CD8-positive, alpha-beta memory T cell (primary cell): ENCODE measurements around the gene PSMB7. TPM values are rescaled to one million over a fixed set of nuclear protein-coding genes. Genes with fewer than 3 reads are reported as not detected.
A peak's percentile ranks its signal among the peaks of the same experiment; 100 is the strongest.

ENCODE experiments used
- CTCF ChIA-PET: fragments of 350-600 bp; sonication (Branson Sonifier 250); formaldehyde crosslinking; loops from one replicate; lab custom pipeline; 2021; ENCODE audit warnings: antibody characterized with exemption; lab: Charles Lee
- POLR2A ChIA-PET: fragments of 350-600 bp; sonication (Branson Sonifier 250); formaldehyde crosslinking; loops from one replicate; lab custom pipeline; 2021; ENCODE audit warnings: antibody characterized with exemption; lab: Charles Lee
- DNase-seq, 5 donors: peaks; one replicate each; pipeline versions ENCODE4 v3.0.0 to v3.0.0-alpha.2; 2020 to 2022; ENCODE audit warnings: mixed read lengths in 1 of 5
- H3K27ac ChIP-seq: one replicate; pipeline ENCODE4 v1.7.0; 2013; ENCODE audit warnings: low read depth, mild to moderate bottlenecking, low read length, moderate library complexity
- H3K27me3 ChIP-seq: 2 replicates; pipeline ENCODE4 v1.7.0; 2013; ENCODE audit warnings: low read length, mild to moderate bottlenecking; ENCODE audit not compliant: insufficient read depth, poor library complexity, severe bottlenecking
- H3K36me3 ChIP-seq: 2 replicates; pipeline ENCODE4 v1.7.0; 2013; ENCODE audit warnings: mild to moderate bottlenecking, low read length, moderate library complexity; ENCODE audit not compliant: insufficient read depth
- H3K4me1 ChIP-seq: 2 replicates; pipeline ENCODE4 v1.7.0; 2013; ENCODE audit warnings: mild to moderate bottlenecking, low read length, moderate library complexity; ENCODE audit not compliant: insufficient read depth
- H3K4me3 ChIP-seq: 2 replicates; pipeline ENCODE4 v1.7.0; 2013; ENCODE audit warnings: mild to moderate bottlenecking, low read length
- H3K9me3 ChIP-seq: 2 replicates; pipeline ENCODE4 v1.7.0; 2013; ENCODE audit warnings: mild to moderate bottlenecking, low read length
- H3K27ac Mint-ChIP-seq, 8 donors: one replicate each; pipeline ENCODE4 v1.8.0; 2020 to 2021; ENCODE audit warnings: mixed read lengths in 8 of 8, mild to moderate bottlenecking in 6 of 8, inconsistent platforms in 3 of 8, moderate library complexity in 3 of 8
- H3K27me3 Mint-ChIP-seq, 2 donors: one replicate each; pipeline ENCODE4 v1.8.0; 2020 to 2021; ENCODE audit warnings: mixed read lengths in 2 of 2, mild to moderate bottlenecking in 1 of 2, moderate library complexity in 1 of 2
- H3K36me3 Mint-ChIP-seq, 3 donors: one replicate each; pipeline ENCODE4 v1.8.0; 2020 to 2021; ENCODE audit warnings: mixed read lengths in 3 of 3, inconsistent platforms in 1 of 3, mild to moderate bottlenecking in 1 of 3
- H3K4me1 Mint-ChIP-seq, 3 donors: one replicate each; pipeline ENCODE4 v1.8.0; 2020 to 2021; ENCODE audit warnings: mixed read lengths in 3 of 3, inconsistent platforms in 1 of 3, mild to moderate bottlenecking in 1 of 3
- H3K4me3 Mint-ChIP-seq, 7 donors: one replicate each; pipeline ENCODE4 v1.8.0; 2020 to 2021; ENCODE audit warnings: mixed read lengths in 7 of 7, mild to moderate bottlenecking in 6 of 7, moderate library complexity in 4 of 7, inconsistent platforms in 2 of 7
- H3K9me3 Mint-ChIP-seq, 5 donors: one replicate each; pipeline ENCODE4 v1.8.0; 2020 to 2022; ENCODE audit warnings: mixed read lengths in 5 of 5, mild to moderate bottlenecking in 3 of 5, moderate library complexity in 2 of 5, inconsistent platforms in 1 of 5
- polyA plus RNA-seq: library from polyadenylated mRNA; unstranded; fragments of 300-500 nt; fragmentation: Illumina TruSeq; gene quantifications from one replicate; pipeline ENCODE4 v1.2.3, GENCODE V29; 2021
- total RNA-seq, 2 experiments: library from RNA; stranded (reverse); gene quantifications; one replicate each; pipeline ENCODE4 v1.2.3, GENCODE V29; 2021

PSMB7 gene
- total and polyA plus RNA-seq, 3 experiments from 2014 or later, result 161 to 215 (median 215) TPM

DNA sequence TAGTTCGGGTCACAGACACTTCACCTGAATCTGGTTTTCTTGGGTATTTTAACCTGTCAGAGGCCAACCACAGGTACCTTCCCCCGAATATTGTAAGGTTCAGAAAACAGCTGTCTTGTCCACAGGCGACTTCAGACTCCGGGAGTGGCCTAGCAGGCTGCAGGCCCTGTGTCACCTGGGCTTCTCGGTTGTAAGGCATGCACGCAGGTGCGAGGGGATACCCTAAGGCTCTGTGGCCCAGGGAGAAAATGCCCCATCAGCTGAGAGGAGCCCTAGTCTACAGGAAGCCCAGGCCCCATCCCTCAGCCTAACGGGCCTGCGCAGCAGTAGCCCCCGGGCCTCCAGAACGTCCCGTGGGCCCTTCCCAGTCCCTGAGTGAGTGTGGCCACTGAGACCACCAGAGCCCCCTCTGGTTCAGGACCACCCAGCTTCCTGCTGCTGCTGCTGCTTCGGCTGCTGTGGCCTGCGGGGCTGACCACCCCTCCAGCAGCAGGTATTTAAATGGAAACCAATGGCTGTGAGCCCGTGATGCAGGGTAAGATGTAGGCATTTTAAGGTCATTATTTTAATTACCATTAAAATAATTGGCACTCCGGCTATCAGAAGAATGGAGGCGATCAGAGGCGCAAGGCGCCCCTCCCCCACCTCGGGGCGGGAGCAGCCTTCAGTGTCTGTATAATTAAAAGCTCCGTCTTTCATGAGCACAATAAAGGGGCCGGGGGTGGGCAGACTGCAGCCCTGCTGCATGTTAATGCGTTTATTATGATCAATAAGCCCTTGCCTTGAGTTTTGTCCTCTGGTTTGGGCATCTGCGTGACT lies 65.4 kb downstream of the PSMB7 start:
- Histone ChIP-seq H3K4me1 (no peaks in the 10 kb centered on the region), H3K27ac (no peak overlapping the region), H3K4me3 (no peak overlapping the region), H3K9me3 (no peaks in the 10 kb centered on the region), H3K36me3 (peaks cover 34% of the 10 kb centered on the region), H3K27me3 (no peaks in the 10 kb centered on the region)
- H3K4me1 Mint-ChIP-seq, result no peaks in the 10 kb centered on the region
- no peaks in the 10 kb centered on the region for H3K9me3 Mint-ChIP-seq
- no peak for DNase-seq
- POLR2A ChIA-PET, result no interaction called here
- H3K4me3 Mint-ChIP-seq, result no peak overlapping the region
- H3K36me3 Mint-ChIP-seq, result peaks cover 3 to 87% (median 8%) of the 10 kb centered on the region in 3 donors
- H3K27ac Mint-ChIP-seq, result peak overlapping the region in 1 of 8 donors; percentile 85
- CTCF ChIA-PET, result no interaction called here
- H3K27me3 Mint-ChIP-seq, result peaks cover 0 to 4% of the 10 kb centered on the region in 2 donors

DNA sequence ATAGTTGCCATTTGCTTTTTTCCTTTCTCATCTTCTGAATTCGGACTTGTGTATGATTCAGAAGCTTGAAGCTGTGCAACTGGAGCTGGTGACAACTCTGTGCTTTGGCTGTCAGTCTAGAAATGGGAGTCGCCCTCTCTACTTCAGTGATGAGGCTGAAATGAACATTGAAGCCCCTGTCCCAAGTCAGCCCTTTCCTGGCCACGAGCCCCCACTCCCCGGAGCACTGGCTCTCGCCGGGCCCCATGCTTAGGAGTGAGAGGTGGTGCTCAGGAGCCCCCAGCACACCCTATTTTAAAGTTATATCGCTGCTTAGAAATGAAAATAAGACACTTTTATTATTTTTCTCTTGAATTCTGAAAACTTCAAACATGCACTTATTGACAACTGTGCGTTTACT lies 66.0 kb downstream of the PSMB7 start:
- no peak overlapping the region for H3K4me3 Mint-ChIP-seq
- H3K4me1 Mint-ChIP-seq, result no peaks in the 10 kb centered on the region
- no peak for DNase-seq
- CTCF ChIA-PET, result interaction anchor here (1.1 kb wide), 1 partner anchor 29 kb away, joined by 3 read pairs; no protein-coding TSS in a partner anchor
- peaks cover 0 to 2% of the 10 kb centered on the region in 2 donors for H3K27me3 Mint-ChIP-seq
- no peaks in the 10 kb centered on the region for H3K9me3 ChIP-seq
- H3K9me3 Mint-ChIP-seq, result no peaks in the 10 kb centered on the region
- H3K27ac ChIP-seq, result no peak overlapping the region
- no peak overlapping the region for H3K4me3 ChIP-seq
- POLR2A ChIA-PET, result no interaction called here
- peaks cover 30% of the 10 kb centered on the region for H3K36me3 ChIP-seq
- no peaks in the 10 kb centered on the region for H3K27me3 ChIP-seq
- peaks cover 3 to 81% (median 8%) of the 10 kb centered on the region in 3 donors for H3K36me3 Mint-ChIP-seq
- no peaks in the 10 kb centered on the region for H3K4me1 ChIP-seq
- H3K27ac Mint-ChIP-seq, result no peak overlapping the region

DNA sequence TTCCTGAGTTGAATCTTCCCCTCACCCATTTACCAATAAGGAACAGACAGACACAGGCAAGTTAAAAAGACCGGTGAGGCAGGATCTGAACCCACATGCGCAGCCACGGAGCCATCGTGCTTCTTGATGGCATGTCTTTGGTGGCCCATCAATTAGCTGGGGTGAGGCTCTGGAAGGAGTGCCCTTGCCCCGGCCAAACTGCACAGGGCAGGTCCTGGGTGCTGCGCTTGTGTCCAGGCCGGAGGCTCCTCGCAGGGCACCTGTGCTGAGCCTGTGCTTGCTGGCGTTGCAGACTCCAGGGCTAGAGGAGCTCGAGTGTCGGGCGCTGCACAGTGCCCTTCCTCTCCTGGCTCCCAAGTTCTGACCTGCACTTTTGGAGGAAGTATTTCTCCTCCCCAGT lies 66.4 kb downstream of the PSMB7 start:
- DNase-seq, result no peak
- Mint-ChIP-seq H3K4me1 (no peaks in the 10 kb centered on the region), H3K4me3 (no peak overlapping the region), H3K27me3 (peaks cover 0 to 2% of the 10 kb centered on the region in 2 donors), H3K27ac (no peak overlapping the region), H3K9me3 (no peaks in the 10 kb centered on the region), H3K36me3 (peaks cover 3 to 79% (median 8%) of the 10 kb centered on the region in 3 donors)
- H3K27ac ChIP-seq, result no peak overlapping the region
- POLR2A ChIA-PET, result no interaction called here
- H3K36me3 ChIP-seq, result peaks cover 26% of the 10 kb centered on the region
- CTCF ChIA-PET, result interaction anchor here (1.1 kb wide), 1 partner anchor 28 kb away, joined by 3 read pairs; no protein-coding TSS in a partner anchor
- H3K9me3 ChIP-seq, result no peaks in the 10 kb centered on the region
- no peaks in the 10 kb centered on the region for H3K4me1 ChIP-seq
- H3K27me3 ChIP-seq, result no peaks in the 10 kb centered on the region
- no peak overlapping the region for H3K4me3 ChIP-seq

DNA sequence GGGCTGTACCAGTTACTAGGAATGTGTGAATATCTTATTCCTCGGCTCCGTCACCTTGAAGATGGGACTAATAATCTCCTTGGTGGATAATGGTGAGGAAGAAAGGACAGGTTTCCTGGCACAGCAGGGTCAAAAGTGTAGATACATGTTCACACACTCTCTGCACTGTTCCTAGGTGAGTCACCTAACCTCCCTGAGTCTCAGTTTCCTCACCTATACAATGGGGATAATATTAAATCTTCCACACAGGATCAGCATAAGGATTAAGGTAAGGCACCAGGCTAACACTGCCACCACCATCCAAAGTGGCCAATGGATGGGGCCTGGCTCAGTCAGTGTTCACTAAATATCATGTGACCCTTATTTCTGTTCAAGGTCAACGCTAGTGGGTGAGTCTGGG lies 66.9 kb downstream of the PSMB7 start:
- H3K4me1 ChIP-seq, result no peaks in the 10 kb centered on the region
- ChIA-PET POLR2A (no interaction called here), CTCF (interaction anchor here (1.1 kb wide), 1 partner anchor 28 kb away, joined by 3 read pairs; no protein-coding TSS in a partner anchor)
- H3K27me3 ChIP-seq, result no peaks in the 10 kb centered on the region
- no peak overlapping the region for H3K4me3 ChIP-seq
- H3K9me3 ChIP-seq, result no peaks in the 10 kb centered on the region
- Mint-ChIP-seq H3K4me3 (no peak overlapping the region), H3K9me3 (no peaks in the 10 kb centered on the region), H3K36me3 (peaks cover 3 to 75% (median 4%) of the 10 kb centered on the region in 3 donors), H3K27me3 (peaks cover 0 to 2% of the 10 kb centered on the region in 2 donors), H3K4me1 (no peaks in the 10 kb centered on the region), H3K27ac (no peak overlapping the region)
- peaks cover 21% of the 10 kb centered on the region for H3K36me3 ChIP-seq
- H3K27ac ChIP-seq, result no peak overlapping the region
- DNase-seq, result no peak

DNA sequence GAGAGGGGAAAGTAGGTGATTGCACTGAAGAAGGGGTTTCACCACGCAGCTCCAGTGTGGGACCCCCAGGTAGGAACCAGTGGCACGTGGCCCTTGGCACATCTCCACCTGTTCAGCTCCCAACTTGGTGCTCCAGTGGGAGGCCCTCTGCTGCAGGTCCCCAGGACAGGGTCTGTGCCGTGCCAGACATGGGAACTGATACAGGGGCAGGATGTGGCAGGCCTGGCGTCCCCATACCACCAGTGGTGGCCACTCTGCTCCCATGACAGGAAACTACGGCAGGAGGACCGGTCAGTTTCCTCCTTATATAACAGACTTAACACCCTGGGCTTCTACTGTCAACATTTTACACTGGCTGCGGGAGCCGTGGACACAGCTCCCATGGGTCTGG lies 67.3 kb downstream of the PSMB7 start:
- Histone ChIP-seq H3K9me3 (no peaks in the 10 kb centered on the region), H3K27me3 (no peaks in the 10 kb centered on the region), H3K36me3 (peaks cover 17% of the 10 kb centered on the region), H3K4me3 (no peak overlapping the region), H3K27ac (no peak overlapping the region), H3K4me1 (no peaks in the 10 kb centered on the region)
- Mint-ChIP-seq H3K36me3 (peaks cover 3 to 71% (median 3%) of the 10 kb centered on the region in 3 donors), H3K4me1 (no peaks in the 10 kb centered on the region), H3K27me3 (peaks cover 0 to 2% of the 10 kb centered on the region in 2 donors), H3K27ac (peak overlapping the region in 1 of 8 donors; percentile 20), H3K4me3 (no peak overlapping the region), H3K9me3 (no peaks in the 10 kb centered on the region)
- CTCF ChIA-PET, result interaction anchor here (1.1 kb wide), 1 partner anchor 27 kb away, joined by 3 read pairs; no protein-coding TSS in a partner anchor
- POLR2A ChIA-PET, result no interaction called here
- no peak for DNase-seq

DNA sequence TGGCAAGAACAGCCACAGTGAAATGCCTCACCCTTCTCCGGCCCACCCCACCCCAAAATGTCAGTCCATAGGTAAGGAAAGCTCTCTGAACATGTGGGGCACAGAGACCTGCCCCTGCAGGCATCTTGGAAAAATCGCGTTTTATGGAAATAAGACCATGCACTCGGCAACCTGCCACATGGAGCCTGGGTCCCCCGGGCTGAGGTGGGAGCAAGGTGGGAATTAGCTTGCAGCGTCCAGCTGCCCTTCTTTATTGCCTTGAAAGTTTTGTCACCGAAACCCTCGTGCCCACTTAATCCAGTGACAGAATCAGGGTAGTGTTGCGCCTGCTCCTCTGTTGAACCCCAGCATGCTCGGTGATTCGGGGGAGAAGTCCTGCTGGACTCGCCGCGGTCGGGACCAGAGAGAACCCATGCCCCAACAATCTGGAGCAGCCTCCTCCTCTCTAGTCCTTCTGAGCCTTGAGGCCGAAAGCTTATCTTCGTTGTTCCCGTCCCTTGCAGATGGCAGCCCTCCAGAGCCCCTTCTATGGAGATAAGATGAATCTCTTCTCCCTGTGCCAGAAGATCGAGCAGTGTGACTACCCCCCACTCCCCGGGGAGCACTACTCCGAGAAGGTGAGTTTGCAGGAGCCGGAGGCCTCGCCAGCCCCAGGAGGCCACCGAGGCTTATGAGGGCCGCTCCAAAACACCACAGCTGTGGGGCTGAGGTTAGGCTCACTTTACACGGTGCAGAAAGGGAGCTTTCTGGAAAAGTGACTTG lies 67.9 kb downstream of the PSMB7 start:
- Mint-ChIP-seq H3K4me1 (no peaks in the 10 kb centered on the region), H3K27ac (peak overlapping the region in 3 of 8 donors; percentile 20 to 43 (median 29)), H3K9me3 (no peaks in the 10 kb centered on the region), H3K27me3 (peaks cover 0 to 2% of the 10 kb centered on the region in 2 donors), H3K36me3 (peaks cover 0 to 67% (median 3%) of the 10 kb centered on the region in 3 donors), H3K4me3 (no peak overlapping the region)
- no peaks in the 10 kb centered on the region for H3K9me3 ChIP-seq
- no peak overlapping the region for H3K4me3 ChIP-seq
- no peak for DNase-seq
- peaks cover 16% of the 10 kb centered on the region for H3K36me3 ChIP-seq
- no peaks in the 10 kb centered on the region for H3K4me1 ChIP-seq
- ChIA-PET CTCF (no interaction called here), POLR2A (no interaction called here)
- H3K27me3 ChIP-seq, result no peaks in the 10 kb centered on the region
- H3K27ac ChIP-seq, result no peak overlapping the region

DNA sequence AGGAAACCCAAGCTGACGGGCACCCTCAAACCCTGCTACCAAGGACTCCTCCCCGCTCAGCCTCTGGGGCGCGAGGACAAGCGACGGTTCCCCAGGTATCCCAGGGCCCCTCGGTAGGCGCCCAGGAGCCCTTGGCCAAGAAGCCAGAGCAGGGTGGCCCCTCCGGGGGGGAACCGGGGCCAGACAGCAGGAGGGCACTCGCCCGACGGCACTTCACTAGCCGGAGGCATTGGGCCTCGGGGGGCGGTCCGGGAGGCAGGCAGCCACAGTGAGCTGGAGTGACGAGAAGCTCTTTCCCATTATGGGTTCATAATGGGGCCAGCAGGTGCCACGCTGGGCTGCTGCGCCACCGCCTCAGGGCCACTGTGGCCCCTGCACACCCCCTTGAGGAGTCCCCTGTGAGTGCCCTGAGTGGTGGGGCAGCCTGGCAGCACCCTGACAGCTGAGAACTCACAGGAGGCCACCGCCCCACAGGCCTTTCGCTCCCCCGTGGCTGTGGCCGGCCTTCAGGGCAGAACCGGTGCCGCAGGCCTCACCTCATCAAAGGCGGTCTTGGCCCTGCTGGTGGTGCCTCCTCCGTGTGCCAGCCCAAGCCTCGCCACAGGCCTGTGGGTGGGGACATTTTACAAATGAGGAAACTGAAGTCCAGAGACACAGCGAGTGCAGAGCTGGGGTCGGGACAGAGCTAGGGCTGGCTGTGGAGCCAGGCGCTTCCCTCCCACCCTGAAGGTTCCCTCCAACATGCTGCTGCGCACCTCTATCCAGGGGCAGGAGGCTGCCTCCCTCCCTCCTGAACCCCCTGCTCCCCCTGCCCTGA lies 68.7 kb downstream of the PSMB7 start:
- no peak overlapping the region for H3K27ac ChIP-seq
- ChIA-PET CTCF (no interaction called here), POLR2A (no interaction called here)
- H3K9me3 ChIP-seq, result no peaks in the 10 kb centered on the region
- Mint-ChIP-seq H3K4me1 (no peaks in the 10 kb centered on the region), H3K4me3 (no peak overlapping the region), H3K36me3 (peaks cover 0 to 59% (median 0%) of the 10 kb centered on the region in 3 donors), H3K9me3 (no peaks in the 10 kb centered on the region), H3K27me3 (peaks cover 0 to 2% of the 10 kb centered on the region in 2 donors), H3K27ac (peak overlapping the region in 1 of 8 donors; percentile 46)
- no peak overlapping the region for H3K4me3 ChIP-seq
- no peaks in the 10 kb centered on the region for H3K4me1 ChIP-seq
- no peak for DNase-seq
- H3K36me3 ChIP-seq, result peaks cover 16% of the 10 kb centered on the region
- no peaks in the 10 kb centered on the region for H3K27me3 ChIP-seq
